SK-MEL-5 (cell line): ENCODE data around the gene ZNF532. TPM values are rescaled to one million over a fixed set of nuclear protein-coding genes. Genes with fewer than 3 reads are reported as not detected.
A peak's percentile ranks its signal among the peaks of the same experiment; 100 is the strongest.
"Not testable (repeated sequence)": the region's sequence is repeated elsewhere in the genome, so short reads cannot be mapped to it uniquely, and the experiment has no call there.

Experiments
- DNase-seq: peaks from one replicate; pipeline ENCODE4 v3.0.0-alpha.2; 2016; ENCODE audit warnings: low read depth, low spot score
- in situ Hi-C: cut with HindIII; loops from 2 replicates; pipeline ENCODE4 v1.10.0; 2016; ENCODE audit warnings: low sequenced_read_pairs, high pct_unique_total_duplicates, low pct_unique_long_range_greater_than_20kb
- total RNA-seq: library from RNA; depleted of rRNA; stranded (reverse); fragments of >200 nt; shearing (Covaris generic); gene quantifications from 2 replicates; pipeline ENCODE4 v1.2.3, GENCODE V29; 2014

ZNF532 gene
- total RNA-seq, 1 experiment from 2014 or later = 7.3 TPM

DNA sequence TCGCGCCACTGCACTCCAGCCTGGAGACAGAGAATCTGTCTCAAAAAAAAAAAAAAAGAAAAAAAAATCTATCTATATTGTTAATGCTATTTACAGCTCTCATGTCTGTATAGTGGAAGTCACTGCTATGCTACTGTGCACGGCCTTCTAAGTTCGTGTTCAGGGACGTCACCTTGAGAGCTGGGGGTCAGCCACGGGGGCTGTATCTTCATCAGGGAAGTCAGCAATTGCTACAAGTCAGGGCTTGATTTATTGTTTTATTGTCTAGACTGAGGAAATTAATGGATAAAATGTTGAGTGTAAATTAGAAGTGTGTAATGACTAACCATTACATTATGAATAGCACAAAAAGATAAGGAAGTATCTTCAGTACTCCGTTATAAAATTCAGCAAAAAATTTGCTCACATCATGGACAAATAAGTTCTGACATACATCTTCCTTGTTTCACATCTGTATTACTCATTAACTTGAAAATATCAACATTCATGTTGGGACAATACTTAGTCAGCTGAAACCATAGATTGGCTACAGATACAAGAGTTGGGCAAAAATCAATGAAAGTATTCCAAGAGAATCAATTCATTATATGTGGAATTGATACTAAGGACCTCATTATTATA, 138.4 kb downstream of the ZNF532 start:
- DNase-seq = no peak
- in situ Hi-C loops = no loop called here

DNA sequence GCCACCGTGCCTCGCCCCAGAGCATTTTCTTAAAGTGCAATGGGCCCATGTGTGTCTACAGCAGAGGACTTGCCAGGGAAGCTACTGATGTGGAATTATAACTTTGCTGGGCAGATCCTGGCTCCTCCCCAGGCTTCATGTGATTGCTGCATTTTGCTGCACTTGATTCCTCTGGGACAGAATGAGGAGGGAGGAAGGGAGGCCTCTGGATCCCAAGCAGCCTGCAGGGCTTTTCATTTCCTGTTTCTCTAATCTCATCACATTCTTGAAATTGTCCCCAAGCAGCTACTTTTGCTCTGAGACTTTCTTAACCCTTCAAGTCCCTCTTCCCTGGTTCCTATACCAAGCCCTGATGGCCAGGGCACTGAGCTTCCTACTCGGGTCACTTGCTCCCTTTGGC, 140.6 kb downstream of the ZNF532 start:
- in situ Hi-C loops = no loop called here
- DNase-seq = peak; percentile 89

DNA sequence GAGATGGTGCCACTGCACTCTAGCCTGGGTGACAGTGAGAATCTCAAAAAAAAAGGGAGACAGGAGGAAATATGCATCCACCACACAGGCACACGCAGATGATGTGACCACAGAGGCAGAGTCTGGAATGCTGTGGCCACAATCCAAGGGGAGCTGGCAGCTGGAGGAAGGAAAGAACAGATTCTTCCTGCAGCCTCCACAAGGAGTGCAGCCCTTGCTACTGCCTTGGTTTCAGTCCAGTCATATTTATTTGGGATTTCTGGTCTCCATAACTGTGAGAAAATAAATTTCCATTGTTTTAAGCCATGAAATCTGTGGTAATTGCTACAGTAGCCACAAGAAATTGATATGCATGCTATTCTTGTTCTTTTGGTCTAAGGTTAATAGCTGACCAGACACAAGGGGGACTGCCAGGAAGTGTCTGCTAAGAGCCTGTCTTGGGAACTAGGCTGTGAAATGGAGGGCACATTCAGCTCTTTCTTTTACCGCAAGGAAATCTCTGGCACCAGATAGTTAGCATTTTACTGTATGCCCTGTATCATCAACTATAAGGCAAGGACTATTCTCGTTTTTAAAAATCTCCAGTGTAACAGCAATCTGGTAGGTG, 141.9 kb downstream of the ZNF532 start:
- in situ Hi-C loops = no loop called here
- no peak for DNase-seq

DNA sequence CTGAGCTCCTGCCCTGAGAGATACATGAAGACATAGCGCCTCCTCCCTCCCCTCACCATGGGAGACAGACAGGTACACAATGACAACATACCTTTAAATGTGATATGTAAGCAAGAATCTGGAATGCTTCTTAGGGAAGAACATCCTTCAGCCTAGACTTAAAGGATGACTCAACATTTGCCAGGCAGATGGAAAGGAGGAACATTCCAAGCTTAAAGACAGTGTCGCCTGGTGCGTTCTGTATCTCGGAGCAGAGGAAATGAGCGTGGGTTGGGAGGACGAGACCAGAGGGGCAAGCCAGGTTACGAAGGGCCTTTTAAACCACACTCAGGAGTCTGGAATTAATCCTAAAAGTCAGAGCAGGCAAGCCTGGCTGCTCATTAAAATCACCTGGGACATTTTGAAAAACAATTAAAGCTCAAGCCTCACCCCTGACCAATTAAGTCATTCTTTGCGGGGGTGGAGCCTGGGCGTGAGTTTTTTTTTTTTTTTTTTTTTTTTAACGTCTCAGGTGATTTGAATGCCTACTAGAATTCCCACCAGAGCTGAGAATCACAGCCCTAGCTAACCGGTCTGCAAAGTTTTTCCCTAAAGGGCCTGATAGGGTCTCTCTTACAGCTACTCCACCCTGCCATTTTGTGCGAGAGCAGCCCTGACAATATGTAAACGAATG, 143.8 kb downstream of the ZNF532 start:
- DNase-seq = no peak
- in situ Hi-C loops = no loop called here

DNA sequence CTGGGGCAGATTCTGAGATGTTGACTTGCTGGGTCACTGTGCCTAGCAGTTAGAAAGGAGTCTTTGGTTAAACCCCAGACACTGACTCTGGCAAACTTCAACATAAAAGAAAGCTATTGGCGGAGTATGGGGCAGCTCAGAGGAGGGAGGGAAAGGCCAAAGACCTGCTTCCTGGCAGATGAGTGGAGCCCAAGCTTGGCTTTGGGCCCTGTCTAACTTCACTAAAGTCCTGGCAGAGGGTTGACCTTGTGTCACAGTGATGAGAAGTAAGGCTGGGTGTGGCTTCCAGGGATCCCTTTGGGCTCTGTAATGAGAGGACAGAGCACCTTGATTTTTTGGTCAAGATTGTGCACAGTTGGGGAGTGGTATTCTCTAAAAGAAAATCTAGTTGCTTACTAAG, 145.2 kb downstream of the ZNF532 start:
- in situ Hi-C loops = no loop called here
- no peak for DNase-seq

DNA sequence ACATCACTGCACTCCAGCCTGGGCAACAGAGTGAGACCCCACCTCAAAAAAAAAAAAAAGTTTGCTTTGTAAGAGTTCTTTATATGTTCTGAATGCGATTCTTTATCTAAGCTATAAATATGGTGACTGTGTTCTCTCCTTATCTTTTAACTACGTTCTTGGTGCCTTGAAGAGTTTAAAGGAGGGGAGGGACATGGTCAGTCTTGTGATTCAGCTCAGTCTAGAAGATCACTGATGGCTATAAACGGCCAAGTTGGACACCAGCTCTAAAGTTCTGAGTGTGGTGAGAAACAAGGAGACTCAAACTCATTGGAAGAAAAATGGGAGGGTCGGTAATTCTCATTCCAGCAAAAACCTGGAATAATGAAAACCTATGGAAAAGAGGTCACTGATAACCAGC, 146.6 kb downstream of the ZNF532 start:
- no peak for DNase-seq
- in situ Hi-C loops = no loop called here

DNA sequence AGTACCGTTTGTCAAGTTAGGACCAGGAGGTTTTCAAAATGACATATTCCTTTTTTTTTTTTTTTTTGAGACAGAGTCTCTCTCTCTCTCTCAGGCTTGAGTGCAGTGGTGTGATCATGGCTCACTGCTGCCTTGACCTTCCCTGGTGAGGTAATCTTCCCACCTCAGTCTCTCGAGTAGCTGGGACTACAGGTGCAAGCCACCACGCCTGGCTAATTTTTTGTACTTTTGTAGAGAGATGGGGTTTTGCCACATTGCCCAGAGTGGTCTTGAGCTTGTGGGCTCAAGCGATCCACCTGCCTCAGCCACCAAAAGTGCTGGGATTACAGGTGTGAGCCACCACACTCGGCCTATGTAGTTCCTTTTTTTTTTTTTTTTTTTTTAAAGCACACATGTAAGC, 147.1 kb downstream of the ZNF532 start:
- no peak for DNase-seq
- in situ Hi-C loops = no loop called here

DNA sequence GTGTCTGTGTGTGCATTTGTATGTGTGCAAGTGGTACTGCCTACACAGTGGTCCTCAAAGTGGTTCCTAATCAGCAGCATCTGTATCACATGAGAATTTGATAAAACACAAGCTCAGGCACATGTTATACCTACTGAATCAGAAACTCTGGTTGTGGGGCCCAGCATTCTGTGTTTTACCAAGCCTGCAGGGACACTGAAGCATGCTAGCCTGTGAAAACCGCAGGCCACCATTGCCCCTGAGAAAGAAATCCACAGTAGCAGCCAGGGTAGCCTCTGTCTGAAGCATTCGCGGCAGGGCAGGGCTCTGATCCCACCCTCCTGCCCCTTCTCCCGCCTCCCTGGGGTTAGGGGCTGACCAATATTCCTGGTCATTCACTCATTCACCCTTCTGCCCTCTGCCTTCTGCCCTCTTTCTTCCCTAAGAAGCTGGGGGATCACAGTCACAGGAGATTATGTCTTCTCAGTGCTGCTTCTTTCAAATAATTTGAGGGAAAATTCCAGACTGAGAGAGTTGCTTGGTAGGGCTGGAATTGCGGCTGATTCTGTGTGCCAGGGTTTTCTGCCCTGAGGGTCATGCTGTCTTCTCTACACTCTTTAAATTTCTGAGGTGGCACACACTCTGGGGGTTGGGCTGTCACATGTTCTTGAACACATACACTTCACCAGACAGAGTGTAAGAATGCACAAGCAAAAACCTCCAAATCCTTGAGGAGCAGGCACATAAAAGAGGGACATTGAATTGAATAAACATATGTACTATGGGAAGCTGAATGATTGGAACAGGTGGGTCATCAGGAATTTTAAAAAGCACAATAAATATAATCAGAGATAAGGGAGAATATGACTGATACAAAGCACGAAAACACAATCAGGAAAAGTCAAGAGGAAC, 148.4 kb downstream of the ZNF532 start:
- DNase-seq = peak; percentile 11
- in situ Hi-C loops = no loop called here

DNA sequence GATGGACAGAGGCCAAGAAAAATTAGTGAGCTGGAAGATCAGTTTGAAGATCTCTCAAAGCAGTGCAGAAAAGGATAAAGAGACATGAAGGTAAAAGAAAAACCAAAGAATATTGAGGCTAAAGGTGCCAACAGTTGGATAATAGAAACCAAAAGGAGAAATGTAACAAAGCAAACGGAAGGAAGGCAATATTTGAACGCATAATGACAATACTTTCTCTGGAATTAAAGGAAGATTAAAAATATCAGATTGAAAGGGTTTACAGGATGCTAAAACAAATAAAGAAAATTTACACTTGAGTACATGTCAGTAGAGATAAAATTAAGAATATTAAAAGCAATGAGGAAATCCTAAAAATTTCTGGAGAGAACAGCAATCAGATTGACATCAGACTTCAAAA, 149.1 kb downstream of the ZNF532 start:
- in situ Hi-C loops = no loop called here

DNA sequence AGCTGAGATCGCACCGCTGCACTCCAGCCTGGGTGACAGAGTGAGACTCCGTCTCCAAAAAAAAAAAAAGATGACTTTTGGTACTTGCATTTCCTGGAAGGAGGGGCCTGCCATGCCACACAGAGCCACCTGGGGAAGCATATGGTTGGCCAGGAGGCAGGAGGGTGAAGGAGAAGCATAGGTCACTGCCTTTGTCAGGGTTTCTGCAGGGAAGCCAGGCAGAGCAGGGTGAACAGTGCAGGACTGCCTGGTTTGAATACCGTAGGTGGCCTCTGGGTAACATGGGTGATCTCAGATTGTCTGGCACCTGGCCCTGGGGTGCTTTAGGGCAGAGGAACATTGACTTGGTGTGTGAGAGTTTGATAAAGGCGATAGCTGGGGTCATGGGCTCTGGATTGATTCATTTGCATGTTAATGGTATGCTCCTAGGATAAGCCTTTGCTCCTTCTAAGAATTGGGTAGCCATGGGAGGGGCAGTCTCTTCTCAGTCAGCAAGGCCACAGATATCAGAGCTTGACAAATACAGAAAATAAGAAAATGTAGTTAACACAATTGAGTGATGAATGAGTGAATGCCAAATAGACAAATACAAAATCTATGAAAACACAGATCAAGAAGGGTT, 151.0 kb downstream of the ZNF532 start:
- in situ Hi-C loops = no loop called here
- DNase-seq = no peak

More for the DNA sequence above, 149.1 kb downstream of the ZNF532 start:
- DNase-seq = no peak

DNA sequence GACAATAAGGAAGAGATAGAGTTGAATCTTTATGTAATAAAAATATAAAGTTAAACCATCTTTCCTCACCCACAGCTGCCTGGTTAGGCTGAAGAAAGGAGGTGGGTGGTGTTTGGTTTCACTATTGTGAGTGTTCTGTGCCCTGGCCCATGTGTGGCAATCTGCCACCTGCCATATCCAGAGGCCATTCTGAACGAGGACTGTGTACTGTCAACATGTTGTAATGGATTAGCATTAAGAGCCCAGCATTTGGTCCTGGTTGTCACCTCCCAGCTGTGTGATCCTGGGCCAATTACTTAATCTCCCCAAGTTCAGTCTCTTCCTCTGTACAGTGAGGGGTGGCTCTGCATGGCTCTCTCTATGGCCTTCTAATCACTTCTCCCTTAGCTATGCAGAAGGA, 156.8 kb downstream of the ZNF532 start:
- in situ Hi-C loops = no loop called here

DNA sequence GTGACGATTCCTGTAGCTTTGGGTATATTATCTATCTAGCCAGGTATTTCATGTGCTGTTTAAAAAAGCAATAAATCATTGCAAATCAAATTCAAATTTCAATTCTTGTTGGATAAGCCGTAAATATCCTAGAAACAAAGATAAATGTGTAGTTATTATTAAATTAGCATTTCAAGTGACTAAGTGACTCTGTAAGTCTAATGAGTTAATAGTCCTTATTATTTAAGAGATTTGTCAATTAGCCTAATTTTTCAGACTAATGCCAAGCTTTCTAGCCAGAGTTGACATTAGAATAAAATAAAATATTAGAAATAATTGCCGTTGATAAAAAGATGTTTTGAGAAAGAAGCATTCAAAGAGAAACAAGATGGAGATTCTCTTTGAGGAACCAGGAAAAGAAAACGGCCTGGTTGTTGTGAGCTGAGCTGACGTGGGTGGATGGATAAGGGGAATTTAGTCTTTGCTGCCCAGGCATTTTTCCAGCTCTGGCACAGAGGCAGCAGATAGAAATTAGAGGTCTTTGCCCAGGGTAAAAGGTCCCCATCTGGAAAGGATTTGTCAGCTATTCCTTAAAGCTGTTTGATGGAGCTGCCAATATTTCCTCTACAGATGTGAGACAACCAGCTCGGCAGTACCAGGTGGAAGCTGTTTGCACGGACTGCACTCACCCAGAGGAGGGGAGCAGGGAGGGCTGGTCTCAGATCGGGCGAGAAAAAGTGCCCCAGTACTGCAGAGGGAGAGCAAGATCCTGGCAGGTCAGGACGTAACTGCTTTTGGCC, 157.7 kb downstream of the ZNF532 start:
- in situ Hi-C loops = no loop called here
- DNase-seq = no peak

More for the DNA sequence above, 156.8 kb downstream of the ZNF532 start:
- no peak for DNase-seq

DNA sequence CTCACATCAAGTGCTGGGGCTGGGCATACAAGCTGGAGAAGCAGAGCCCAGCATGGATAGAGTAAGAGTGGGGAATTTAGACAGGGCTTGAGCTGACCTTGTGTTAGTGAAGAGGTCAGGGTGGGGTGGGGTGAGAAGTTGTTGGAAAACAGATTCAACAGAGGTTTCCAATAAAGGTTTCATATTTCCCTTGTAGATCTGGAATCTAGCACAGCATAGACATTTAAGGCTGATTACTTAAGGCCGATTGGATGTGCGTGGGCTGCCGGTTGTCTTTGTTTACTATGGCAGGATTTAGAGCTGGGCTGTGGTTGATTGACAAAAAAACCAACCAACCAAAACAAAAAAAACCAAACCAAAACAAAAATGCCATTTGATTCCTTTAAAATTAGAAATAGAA, 160.2 kb downstream of the ZNF532 start:
- no peak for DNase-seq
- in situ Hi-C loops = no loop called here

DNA sequence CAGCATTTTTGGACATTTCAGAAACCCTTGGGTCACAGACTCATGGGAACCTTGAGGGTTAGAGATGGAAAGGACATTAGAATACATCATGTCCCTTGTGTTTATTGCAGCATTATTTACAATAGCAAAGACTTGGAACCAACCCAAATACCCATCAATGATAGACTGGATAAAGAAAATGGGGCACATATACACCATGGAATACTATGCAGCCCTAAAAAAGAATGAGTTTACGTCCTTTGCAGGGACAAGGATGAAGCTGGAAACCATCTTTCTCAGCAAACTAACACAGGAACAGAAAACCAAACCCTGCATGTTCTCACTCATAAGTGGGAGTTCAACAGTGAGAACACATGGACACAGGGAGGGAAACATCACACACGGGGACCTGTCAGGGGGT, 160.9 kb downstream of the ZNF532 start:
- DNase-seq, in situ Hi-C loops: not testable (repeated sequence)

DNA sequence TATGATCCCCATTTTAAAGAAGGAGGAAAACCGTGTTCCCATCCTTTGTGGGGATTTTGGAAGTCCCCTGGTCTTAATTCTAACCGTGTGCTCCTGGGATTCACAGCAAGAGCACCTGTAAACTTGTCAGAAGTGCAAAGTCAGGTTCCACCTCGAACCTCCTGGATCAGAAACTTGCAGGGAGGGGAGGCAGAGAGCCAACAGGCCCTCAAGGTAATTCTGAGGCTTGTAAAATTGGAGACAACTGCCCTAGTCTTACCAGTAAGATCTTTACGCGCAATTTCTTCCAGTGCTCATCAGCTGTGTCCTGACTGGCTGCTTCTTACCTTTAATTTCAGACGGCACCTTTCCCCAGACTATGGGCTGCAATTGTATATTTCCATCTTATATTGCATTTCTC, 161.7 kb downstream of the ZNF532 start:
- in situ Hi-C loops = no loop called here
- no peak for DNase-seq

DNA sequence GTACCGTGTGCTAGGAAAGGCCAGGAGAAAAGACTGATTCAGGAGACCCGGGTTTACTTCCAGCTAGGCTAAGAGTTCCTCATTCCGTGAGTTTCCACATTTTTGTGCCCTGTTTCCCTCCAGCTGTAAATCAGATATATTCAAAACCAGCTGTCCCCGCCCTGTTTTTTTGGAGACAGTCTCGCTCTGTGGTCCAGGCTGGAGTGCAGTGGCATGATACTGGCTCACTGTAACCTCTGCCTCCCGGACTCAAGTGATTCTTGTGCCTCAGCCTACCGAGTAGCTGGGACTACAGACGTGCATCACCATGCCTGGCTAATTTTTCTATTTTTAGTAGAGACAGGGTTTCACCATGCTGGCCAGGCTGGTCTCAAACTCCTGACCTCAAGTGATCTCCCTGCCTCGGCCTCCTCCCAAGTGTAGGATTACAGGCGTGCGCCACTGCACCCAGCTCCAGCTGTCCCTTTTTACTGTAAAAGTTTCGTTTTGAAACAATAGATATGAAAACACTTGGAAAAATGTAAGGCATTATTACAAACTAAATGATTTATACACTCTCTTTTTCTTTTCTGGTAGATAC, 162.2 kb downstream of the ZNF532 start:
- no peak for DNase-seq
- in situ Hi-C loops = no loop called here
